ENCODE measurements around the gene CENPQ. TPM values are rescaled to one million over a fixed set of nuclear protein-coding genes. Genes with fewer than 3 reads are reported as not detected.

Gene CENPQ
- total RNA-seq, 1 experiment from 2014 or later = 11.3 TPM

DNA sequence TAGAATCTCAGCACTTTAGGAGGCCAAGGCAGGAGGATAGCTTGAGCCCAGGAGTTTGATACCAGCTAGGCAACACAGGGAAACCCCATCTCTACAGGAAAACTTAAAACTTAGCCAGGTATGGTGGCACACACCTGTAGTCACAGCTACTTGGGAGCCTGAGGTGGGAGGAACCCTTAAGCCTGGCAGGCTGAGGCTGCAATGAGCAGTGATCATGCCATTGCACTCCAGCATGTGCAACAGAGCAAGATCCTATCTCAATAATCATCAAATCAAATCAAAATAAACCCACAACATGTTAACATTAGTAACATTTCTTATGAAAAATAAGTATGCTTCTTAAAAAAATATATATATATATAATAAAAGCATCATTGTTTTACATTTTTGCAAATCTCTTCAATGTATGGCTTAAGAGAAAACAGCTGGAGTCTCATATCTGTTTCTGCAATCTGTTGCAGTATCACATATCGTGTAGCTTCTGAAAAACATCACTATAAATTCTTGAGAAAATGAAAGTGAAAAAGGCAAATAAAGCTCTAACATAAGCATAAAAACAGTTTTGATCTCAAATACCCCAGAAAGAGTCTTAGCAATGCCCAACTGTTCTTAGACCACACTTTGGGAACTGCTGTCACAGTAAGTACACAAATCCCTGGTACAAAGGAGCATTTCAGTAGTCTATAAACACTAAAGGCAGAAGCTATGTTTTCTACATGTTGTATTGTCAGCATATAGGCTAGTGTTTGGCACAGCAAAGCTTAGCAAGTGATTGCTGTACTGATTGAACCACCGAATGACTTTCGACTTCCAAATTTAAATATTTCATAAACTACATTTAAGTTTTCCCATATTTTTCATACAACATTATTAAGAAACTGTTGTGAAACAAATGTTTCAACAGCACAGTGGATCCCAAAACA, 8.1 kb upstream of the CENPQ start:
- DNase-seq (ENCODE audit: low read depth, low spot score) = no peak
- no peaks in the 10 kb centered on the region for H4K20me1 ChIP-seq (ENCODE audit: insufficient read depth)
- BruUV-seq (replicated peaks) = no TSS peak
- CTCF ChIA-PET = interaction anchor here (2.0 kb wide), 1 partner anchor 77 kb away, joined by 7 read pairs; no protein-coding TSS in a partner anchor
- no peak overlapping the region for H3K9ac ChIP-seq (ENCODE audit: low read length)
- 0 out of 4 replicates have a peak, but pooled peaks cover 0 to 2% of the 10 kb centered on the region in 2 experiments for H3K36me3 ChIP-seq (ENCODE audit: control insufficient read depth in 1 of 2, insufficient read depth in 2 of 2, low read length in 2 of 2)
- H3K27ac ChIP-seq (ENCODE audit: low read depth, low read length) = no peak overlapping the region
- no peak overlapping the region for H3K4me3 ChIP-seq (replicated peaks in 1 of 2; ENCODE audit: low read depth in 1 of 2, low read length in 2 of 2)
- RAD21 ChIA-PET (ENCODE audit: low non-redundant PET in 1 of 2, low total read pairs in 2 of 2, uncharacterized antibody in 2 of 2, unreplicated experiment in 2 of 2) = no interaction called here
- no peak for ATAC-seq
- no peaks in the 10 kb centered on the region for H3K79me2 ChIP-seq (ENCODE audit: insufficient read depth, low read length)
- no peaks in the 10 kb centered on the region for H3K9me3 ChIP-seq (ENCODE audit: control insufficient read depth in 1 of 2, insufficient read depth in 1 of 2, low read depth in 1 of 2, low read length in 2 of 2)
- H3K4me2 ChIP-seq (ENCODE audit: low read length) = no peak overlapping the region
- intact Hi-C loops (cut with micrococcal nuclease) = no loop called here
- H2AFZ ChIP-seq (ENCODE audit: low read depth, low read length, poor library complexity, severe bottlenecking) = no peak overlapping the region
- H3K27me3 ChIP-seq (ENCODE audit: insufficient read depth, low read length) = no peaks in the 10 kb centered on the region
- H3K9me2 ChIP-seq (ENCODE audit: insufficient read depth) = no peaks in the 10 kb centered on the region
- no peak for TF ChIP-seq ZNF274 (IDR thresholded peaks at IDR 0.05; ENCODE audit: low read depth, low read length)
- H3K4me1 ChIP-seq (ENCODE audit: control insufficient read depth in 1 of 2, insufficient read depth in 2 of 2, low read length in 2 of 2) = no peaks in the 10 kb centered on the region
- POLR2A ChIA-PET = no interaction called here

DNA sequence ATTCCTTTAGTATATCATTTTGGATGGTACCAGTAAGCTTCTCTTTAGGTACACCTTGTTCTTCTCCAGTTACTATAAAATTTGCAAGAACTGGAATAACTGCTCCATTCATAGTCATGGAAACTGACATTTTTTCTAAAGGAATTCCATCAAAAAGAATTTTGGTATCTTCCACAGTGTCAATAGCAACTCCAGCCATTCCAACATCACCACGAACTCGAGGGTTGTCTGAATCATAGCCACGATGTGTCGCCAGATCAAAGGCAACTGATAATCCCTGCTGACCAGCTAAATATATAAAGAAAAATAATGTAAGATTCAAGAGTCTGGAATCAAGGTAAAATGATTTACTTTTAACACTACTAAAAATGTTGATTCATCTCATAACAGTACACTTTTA, 5.4 kb upstream of the CENPQ start:
- BruUV-seq (replicated peaks) = no TSS peak
- Histone ChIP-seq H3K36me3 (ENCODE audit: control insufficient read depth in 1 of 2, insufficient read depth in 2 of 2, low read length in 2 of 2) (no peaks in the 10 kb centered on the region), H3K27ac (ENCODE audit: low read depth, low read length) (no peak overlapping the region), H3K4me3 (replicated peaks in 1 of 2; ENCODE audit: low read depth in 1 of 2, low read length in 2 of 2) (no peak overlapping the region), H3K9ac (ENCODE audit: low read length) (no peak overlapping the region), H3K79me2 (ENCODE audit: insufficient read depth, low read length) (no peaks in the 10 kb centered on the region), H2AFZ (ENCODE audit: low read depth, low read length, poor library complexity, severe bottlenecking) (no peak overlapping the region), H4K20me1 (ENCODE audit: insufficient read depth) (no peaks in the 10 kb centered on the region), H3K9me2 (ENCODE audit: insufficient read depth) (no peaks in the 10 kb centered on the region), H3K4me2 (ENCODE audit: low read length) (no peak overlapping the region), H3K27me3 (ENCODE audit: insufficient read depth, low read length) (no peaks in the 10 kb centered on the region), H3K4me1 (ENCODE audit: control insufficient read depth in 1 of 2, insufficient read depth in 2 of 2, low read length in 2 of 2) (peaks cover 0 to 7% of the 10 kb centered on the region in 2 experiments; a peak in 1 of 4 replicates), H3K9me3 (ENCODE audit: control insufficient read depth in 1 of 2, insufficient read depth in 1 of 2, low read depth in 1 of 2, low read length in 2 of 2) (no peaks in the 10 kb centered on the region)
- intact Hi-C loops (cut with micrococcal nuclease) = no loop called here
- RAD21 ChIA-PET (ENCODE audit: low non-redundant PET in 1 of 2, low total read pairs in 2 of 2, uncharacterized antibody in 2 of 2, unreplicated experiment in 2 of 2) = no interaction called here
- no peak for TF ChIP-seq EGR1 (IDR thresholded peaks at IDR 0.05; ENCODE audit: low read depth)
- CTCF ChIA-PET = no interaction called here
- POLR2A ChIA-PET = no interaction called here
- DNase-seq (ENCODE audit: low read depth, low spot score) (no peak), ATAC-seq (no peak)
